GM23338 (cell line): ENCODE results near the gene HPRT1. TPM values are rescaled to one million over a fixed set of nuclear protein-coding genes. Genes with fewer than 3 reads are reported as not detected.

Source experiments
- ATAC-seq: fragments of 200-7000 bp; cut with Tn5 transposase; 3 replicates; pipeline ENCODE4 v1.9.1; 2020
- DNase-seq: peaks from one replicate; pipeline ENCODE4 v3.0.0-alpha.2; 2015; ENCODE audit warnings: low spot score
- H2AFZ ChIP-seq: fragments of 200-600 bp; sonication (generic); 2 replicates; pipeline ENCODE4 v1.8.0; 2016; ENCODE audit warnings: antibody characterized with exemption, mild to moderate bottlenecking, moderate library complexity
- H3F3A ChIP-seq: fragments of 200-600 bp; sonication (generic); replicated peaks from 2 replicates; pipeline ENCODE4 v1.8.0; 2017; ENCODE audit warnings: antibody characterized with exemption, mixed run types, low read depth
- H3K27ac ChIP-seq: fragments of 200-600 bp; sonication (generic); 2 replicates; pipeline ENCODE4 v1.6.1; 2016; ENCODE audit warnings: low read depth
- H3K27me3 ChIP-seq: fragments of 200-600 bp; sonication (generic); 2 replicates; pipeline ENCODE4 v1.8.0; 2016; ENCODE audit warnings: mild to moderate bottlenecking, mixed run types, moderate library complexity; ENCODE audit not compliant: insufficient read depth
- H3K36me3 ChIP-seq: fragments of 200-600 bp; sonication (generic); 2 replicates; pipeline ENCODE4 v1.8.0; 2016; ENCODE audit warnings: mild to moderate bottlenecking; ENCODE audit not compliant: insufficient read depth
- H3K4me1 ChIP-seq: fragments of 200-600 bp; sonication (generic); 2 replicates; pipeline ENCODE4 v1.8.0; 2016; ENCODE audit warnings: mild to moderate bottlenecking, moderate library complexity; ENCODE audit not compliant: insufficient read depth
- H3K4me2 ChIP-seq: fragments of 200-600 bp; sonication (generic); 2 replicates; pipeline ENCODE4 v1.7.1; 2017; ENCODE audit warnings: mixed run types
- H3K4me3 ChIP-seq: fragments of 200-600 bp; sonication (generic); 2 replicates; pipeline ENCODE4 v1.6.1; 2016; ENCODE audit warnings: mixed run types
- H3K79me2 ChIP-seq: fragments of 200-600 bp; sonication (generic); replicated peaks from 2 replicates; pipeline ENCODE4 v1.8.0; 2017; ENCODE audit warnings: mild to moderate bottlenecking; ENCODE audit not compliant: insufficient read depth
- H3K9me2 ChIP-seq: fragments of 200-600 bp; sonication (generic); 2 replicates; pipeline ENCODE4 v1.8.0; 2017; ENCODE audit not compliant: insufficient read depth
- H4K20me1 ChIP-seq: fragments of 200-600 bp; sonication (generic); replicated peaks from 2 replicates; pipeline ENCODE4 v1.8.0; 2017; ENCODE audit warnings: mild to moderate bottlenecking; ENCODE audit not compliant: insufficient read depth
- H3K27ac Mint-ChIP-seq: 2 replicates; pipeline ENCODE4 v1.8.0; 2020; ENCODE audit warnings: inconsistent platforms, mild to moderate bottlenecking, moderate library complexity, mixed read lengths
- H3K27me3 Mint-ChIP-seq: 3 replicates; pipeline ENCODE4 v1.8.0; 2022; ENCODE audit warnings: low read depth, mild to moderate bottlenecking, moderate library complexity, mixed read lengths, inconsistent platforms; ENCODE audit not compliant: insufficient read depth, poor library complexity
- H3K36me3 Mint-ChIP-seq: 3 replicates; pipeline ENCODE4 v1.8.0; 2021; ENCODE audit warnings: low read depth, mild to moderate bottlenecking, inconsistent platforms, moderate library complexity, mixed read lengths
- H3K4me1 Mint-ChIP-seq: 3 replicates; pipeline ENCODE4 v1.8.0; 2020; ENCODE audit warnings: mild to moderate bottlenecking, inconsistent platforms, mixed read lengths
- H3K4me3 Mint-ChIP-seq: 3 replicates; pipeline ENCODE4 v1.8.0; 2021; ENCODE audit warnings: moderate library complexity, mild to moderate bottlenecking, inconsistent platforms, mixed read lengths
- H3K9me3 Mint-ChIP-seq: 3 replicates; pipeline ENCODE4 v1.8.0; 2020; ENCODE audit warnings: moderate library complexity, mild to moderate bottlenecking, inconsistent platforms, mixed read lengths
- CREB1 ChIP-seq: fragments of 250-450 bp; sonication (Bioruptor Pico); IDR thresholded peaks from 2 replicates; pipeline ENCODE4 v1.5.0; 2020; ENCODE audit warnings: low read depth, mild to moderate bottlenecking, moderate library complexity
- CTCF ChIP-seq, 2 experiments: fragments of 200-600 bp in 1 of 2; sonication (generic) in 1 of 2; conservative IDR thresholded peaks; 2 replicates each; pipeline versions ENCODE4 v1.5.1 to v1.6.1; 2016 to 2017; ENCODE audit warnings: antibody characterized with exemption in 2 of 2, low read depth in 2 of 2, mild to moderate bottlenecking in 2 of 2, moderate library complexity in 1 of 2
- ETS1 ChIP-seq: IDR thresholded peaks from 2 replicates; pipeline ENCODE4 v1.6.1; 2016; ENCODE audit warnings: antibody characterized with exemption
- EZH2 ChIP-seq: fragments of 200-600 bp; sonication (generic); IDR thresholded peaks from one replicate; pipeline ENCODE4 v1.8.0; 2017; ENCODE audit warnings: antibody characterized with exemption, mild to moderate bottlenecking, low read depth; ENCODE audit not compliant: unreplicated experiment
- EZH2phosphoT487 ChIP-seq: fragments of 200-600 bp; sonication (generic); IDR thresholded peaks from one replicate; pipeline ENCODE4 v1.8.1; 2018; ENCODE audit warnings: antibody characterized with exemption; ENCODE audit not compliant: unreplicated experiment
- JUNB ChIP-seq: IDR thresholded peaks from one replicate; pipeline ENCODE4 v1.6.1; 2016; ENCODE audit warnings: antibody characterized with exemption; ENCODE audit not compliant: unreplicated experiment
- NANOG ChIP-seq: IDR thresholded peaks from 2 replicates; pipeline ENCODE4 v1.6.1; 2016; ENCODE audit warnings: antibody characterized with exemption, borderline replicate concordance
- POLR2AphosphoS5 ChIP-seq: IDR thresholded peaks from 2 replicates; pipeline ENCODE4 v1.6.1; 2016; ENCODE audit warnings: antibody characterized with exemption, low read depth
- REST ChIP-seq: IDR thresholded peaks from one replicate; pipeline ENCODE4 v1.6.1; 2018; ENCODE audit warnings: antibody characterized with exemption; ENCODE audit not compliant: unreplicated experiment
- STAT1 ChIP-seq: IDR thresholded peaks from one replicate; pipeline ENCODE4 v1.6.1; 2016; ENCODE audit warnings: antibody characterized with exemption; ENCODE audit not compliant: unreplicated experiment
- ZNF462 ChIP-seq: fragments of 250-450 bp; sonication (Bioruptor Pico); IDR thresholded peaks from 2 replicates; pipeline ENCODE4 v1.5.0; 2020; ENCODE audit warnings: mild to moderate bottlenecking, moderate library complexity
- polyA plus RNA-seq: library from polyadenylated mRNA; unstranded; fragments of >200 nt; fragmentation: Nextera tagmentation; extraction: Ambion mirVana; gene quantifications from 2 replicates; pipeline ENCODE4 v1.2.1, GENCODE V29; 2016
- total RNA-seq: library from RNA; depleted of rRNA; stranded (reverse); fragments of >200 nt; shearing (Covaris generic); gene quantifications from 2 replicates; pipeline ENCODE4 v1.2.3, GENCODE V29; 2014

The HPRT1 gene
- total and polyA plus RNA-seq, 2 experiments from 2014 or later = 27.0 to 79.4 TPM

GRCh38 chrX:134524181-134524580 is 64.2 kb downstream of the HPRT1 start:
- H3K79me2 ChIP-seq = no peaks in the 10 kb centered on the region
- no peaks in the 10 kb centered on the region for H3F3A ChIP-seq
- Mint-ChIP-seq H3K9me3 (no peaks in the 10 kb centered on the region; the same call in 2 of the 3 replicates), H3K27ac (no peak overlapping the region), H3K4me3 (no peak overlapping the region), H3K27me3 (no peaks in the 10 kb centered on the region), H3K36me3 (no peaks in the 10 kb centered on the region), H3K4me1 (peaks cover 6% of the 10 kb centered on the region; the same call in 2 of the 3 replicates)
- no peak overlapping the region for H3K27ac ChIP-seq
- ATAC-seq = no peak
- H3K36me3 ChIP-seq = no peaks in the 10 kb centered on the region
- no peaks in the 10 kb centered on the region for H3K9me2 ChIP-seq
- no peaks in the 10 kb centered on the region; the same call in 1 of the 2 replicates for H3K4me1 ChIP-seq
- no peak overlapping the region for H3K4me3 ChIP-seq
- no peak for DNase-seq
- H4K20me1 ChIP-seq = no peaks in the 10 kb centered on the region
- no peaks in the 10 kb centered on the region for H3K27me3 ChIP-seq
- TF ChIP-seq NANOG = no peak
- no peak for TF ChIP-seq POLR2AphosphoS5
- TF ChIP-seq STAT1 = no peak
- no peak for TF ChIP-seq ETS1
- TF ChIP-seq REST = no peak
- TF ChIP-seq EZH2 = no peak
- no peak for TF ChIP-seq EZH2phosphoT487
- no peak for TF ChIP-seq CTCF (conservative IDR thresholded peaks at IDR 0.05; ENCODE audit: low read depth in 2 of 2)
- no peak for TF ChIP-seq ZNF462 (CRISPR knock-in tag)
- no peak for TF ChIP-seq CREB1 (CRISPR knock-in tag)
- TF ChIP-seq JUNB = no peak
- H3K4me2 ChIP-seq = no peak overlapping the region
- no peak overlapping the region for H2AFZ ChIP-seq
